Measurements from ENCODE around the gene RTN4.

DNA sequence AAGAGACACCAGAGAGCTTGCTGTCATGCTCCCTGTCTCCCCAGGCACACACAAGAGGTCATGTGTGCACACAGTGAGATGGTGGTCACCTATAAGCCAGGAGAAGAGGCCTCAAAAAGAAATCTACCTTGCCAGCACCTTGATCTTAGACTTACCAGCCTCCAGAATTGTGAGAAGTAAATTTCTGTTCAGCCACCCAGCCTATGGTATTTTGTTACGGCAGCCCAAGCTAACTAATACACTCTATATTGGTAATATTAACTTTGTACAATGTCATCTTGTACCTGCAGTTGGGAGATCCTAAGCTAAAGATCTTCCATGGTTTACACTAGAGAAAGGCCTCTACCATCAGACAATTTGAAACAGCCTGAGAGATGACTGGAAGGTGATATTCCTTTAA, 21.2 kb downstream of the RTN4 start:
- TF ChIP-seq, protein P1, sequence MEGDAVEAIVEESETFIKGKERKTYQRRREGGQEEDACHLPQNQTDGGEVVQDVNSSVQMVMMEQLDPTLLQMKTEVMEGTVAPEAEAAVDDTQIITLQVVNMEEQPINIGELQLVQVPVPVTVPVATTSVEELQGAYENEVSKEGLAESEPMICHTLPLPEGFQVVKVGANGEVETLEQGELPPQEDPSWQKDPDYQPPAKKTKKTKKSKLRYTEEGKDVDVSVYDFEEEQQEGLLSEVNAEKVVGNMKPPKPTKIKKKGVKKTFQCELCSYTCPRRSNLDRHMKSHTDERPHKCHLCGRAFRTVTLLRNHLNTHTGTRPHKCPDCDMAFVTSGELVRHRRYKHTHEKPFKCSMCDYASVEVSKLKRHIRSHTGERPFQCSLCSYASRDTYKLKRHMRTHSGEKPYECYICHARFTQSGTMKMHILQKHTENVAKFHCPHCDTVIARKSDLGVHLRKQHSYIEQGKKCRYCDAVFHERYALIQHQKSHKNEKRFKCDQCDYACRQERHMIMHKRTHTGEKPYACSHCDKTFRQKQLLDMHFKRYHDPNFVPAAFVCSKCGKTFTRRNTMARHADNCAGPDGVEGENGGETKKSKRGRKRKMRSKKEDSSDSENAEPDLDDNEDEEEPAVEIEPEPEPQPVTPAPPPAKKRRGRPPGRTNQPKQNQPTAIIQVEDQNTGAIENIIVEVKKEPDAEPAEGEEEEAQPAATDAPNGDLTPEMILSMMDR (IDR thresholded peaks at IDR 0.05; ENCODE audit: low read depth, low read length, poor library complexity, severe bottlenecking) = no peak
- no peak for TF ChIP-seq EZH2phosphoT487 (IDR thresholded peaks at IDR 0.05; ENCODE audit: borderline replicate concordance, low read length)

Measured in DOHH2 (cell line).